IPS DF 19.7 (cell line): Measurements from ENCODE around the gene TSPAN5.

Experiments
- DNase-seq: peaks from one replicate; pipeline ENCODE4 v3.0.0-alpha.2; 2013; ENCODE audit warnings: low read depth, low spot score

Gene TSPAN5

DNA sequence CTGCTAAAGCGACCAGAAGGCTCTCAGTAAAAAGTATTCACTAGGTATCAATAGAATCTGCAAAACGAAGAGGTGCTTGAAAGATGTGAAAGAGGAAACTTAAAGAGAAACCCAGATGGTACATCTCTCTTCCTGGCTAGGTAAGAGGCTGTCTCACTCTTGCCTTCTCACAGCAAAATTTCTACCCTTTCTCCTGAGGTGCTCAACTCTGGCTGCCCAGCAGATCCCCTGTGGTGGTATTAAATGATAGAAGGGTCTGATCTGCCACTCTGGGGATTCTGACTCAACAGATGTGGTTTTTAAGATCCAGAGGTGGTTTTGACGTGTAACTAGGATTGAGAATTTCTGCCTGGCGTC is 14.9 kb upstream of the TSPAN5 start:
- no peak for DNase-seq

DNA sequence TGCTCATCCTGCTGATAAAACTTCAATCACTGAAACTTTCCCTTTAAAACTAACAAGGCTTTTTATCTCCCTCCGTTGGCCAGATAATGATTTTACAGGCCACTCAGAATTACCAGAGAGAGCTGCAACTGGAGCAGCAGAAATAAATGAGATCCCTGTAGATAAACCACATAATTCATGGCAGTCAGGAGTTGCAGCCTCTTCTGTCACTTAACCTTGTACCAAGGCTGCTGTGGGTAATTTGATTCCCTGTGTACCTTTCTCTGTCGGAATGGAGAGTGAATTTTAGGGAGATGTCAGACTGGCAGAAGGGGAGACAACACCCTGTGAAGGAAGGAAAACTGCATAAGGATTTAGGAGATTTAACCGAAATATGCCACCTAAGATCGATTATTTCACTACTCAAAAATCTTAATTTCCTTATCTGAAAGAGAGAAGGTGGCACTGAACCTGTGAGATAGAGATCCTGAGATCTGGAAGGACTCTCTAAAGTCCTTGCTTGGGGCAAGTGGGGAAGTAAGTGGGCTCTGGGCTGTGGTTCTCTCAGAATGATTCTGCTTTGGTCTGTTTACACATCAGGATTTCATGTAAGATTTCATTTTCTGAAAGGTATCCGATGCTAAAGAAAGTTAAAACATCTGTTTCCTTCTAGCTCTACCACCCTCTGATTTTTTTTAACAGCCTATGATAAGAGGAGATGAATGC is 14.3 kb upstream of the TSPAN5 start:
- no peak for DNase-seq

DNA sequence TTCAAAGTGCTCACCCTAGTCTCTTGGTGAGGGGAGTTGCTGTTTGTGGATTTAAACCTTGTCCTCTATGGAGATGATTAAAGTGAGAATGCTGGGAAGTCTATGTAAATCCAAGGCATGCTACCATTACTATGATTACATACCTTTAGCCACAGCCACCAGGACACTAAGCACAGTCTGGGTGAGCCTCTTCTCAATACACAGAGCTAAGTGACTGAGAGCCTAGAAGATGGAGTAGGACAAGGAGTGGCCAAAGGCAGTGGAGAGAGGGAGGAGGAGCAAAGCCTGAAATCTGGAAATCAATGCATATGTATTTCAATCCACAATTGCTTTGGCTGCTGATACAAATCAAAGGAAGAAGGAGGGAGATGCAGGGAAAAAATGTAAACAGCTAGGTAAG is 12.7 kb upstream of the TSPAN5 start:
- no peak for DNase-seq

DNA sequence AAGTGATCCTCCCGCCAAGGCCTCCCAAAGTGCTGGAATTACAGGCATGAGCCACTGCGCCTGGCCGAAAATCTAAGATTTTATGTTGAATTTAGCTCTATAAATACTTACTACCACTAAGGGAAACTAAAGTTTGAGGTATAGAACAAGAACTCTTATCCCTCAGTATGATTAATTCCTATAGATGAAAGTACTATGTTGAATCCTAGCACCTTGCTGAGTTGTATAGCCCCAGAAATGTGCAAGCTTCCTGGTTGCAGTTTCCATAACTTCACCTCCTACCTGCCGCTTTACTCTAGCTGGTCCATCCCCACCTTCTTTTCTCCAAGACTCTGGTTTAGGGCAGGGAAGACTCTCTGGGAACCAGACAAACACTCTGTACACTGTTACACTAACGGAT is 11.8 kb upstream of the TSPAN5 start:
- no peak for DNase-seq

DNA sequence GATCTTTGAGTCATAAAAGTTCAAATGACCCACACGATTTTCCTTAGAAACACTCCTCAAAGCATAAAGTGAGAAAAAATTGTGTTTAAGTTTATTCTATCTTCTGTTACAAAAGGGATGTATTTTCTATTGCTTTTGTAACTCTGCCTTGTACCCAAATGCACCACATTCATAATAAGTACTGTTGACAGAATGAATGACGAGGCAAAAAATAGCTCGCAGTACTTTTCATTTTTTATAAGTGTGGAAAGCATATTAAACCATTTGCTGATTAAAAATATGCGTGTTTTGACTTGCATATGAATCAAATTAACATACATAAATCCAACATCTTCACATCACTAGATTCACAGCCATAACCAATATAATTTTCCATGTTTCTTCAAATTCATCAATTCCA is 11.2 kb upstream of the TSPAN5 start:
- DNase-seq: no peak

DNA sequence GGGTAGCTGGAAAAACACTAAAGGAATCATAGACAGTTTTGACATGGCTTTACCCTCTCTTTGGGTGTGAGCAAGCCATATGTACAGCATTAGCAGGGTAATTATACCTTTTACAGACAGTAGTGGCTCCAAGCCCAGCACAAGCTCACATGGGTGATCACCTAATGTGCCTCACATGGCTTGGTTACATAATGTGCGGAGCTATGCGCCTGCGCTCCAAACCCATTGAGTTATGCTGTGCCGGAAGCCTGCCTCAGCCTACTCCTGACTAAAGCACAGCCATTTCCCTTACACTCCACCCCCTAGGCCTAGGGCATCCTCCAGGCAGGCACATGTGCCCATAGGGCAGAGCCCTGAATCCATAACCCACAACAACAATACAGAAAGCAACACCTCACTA is 6.5 kb upstream of the TSPAN5 start:
- DNase-seq: no peak

DNA sequence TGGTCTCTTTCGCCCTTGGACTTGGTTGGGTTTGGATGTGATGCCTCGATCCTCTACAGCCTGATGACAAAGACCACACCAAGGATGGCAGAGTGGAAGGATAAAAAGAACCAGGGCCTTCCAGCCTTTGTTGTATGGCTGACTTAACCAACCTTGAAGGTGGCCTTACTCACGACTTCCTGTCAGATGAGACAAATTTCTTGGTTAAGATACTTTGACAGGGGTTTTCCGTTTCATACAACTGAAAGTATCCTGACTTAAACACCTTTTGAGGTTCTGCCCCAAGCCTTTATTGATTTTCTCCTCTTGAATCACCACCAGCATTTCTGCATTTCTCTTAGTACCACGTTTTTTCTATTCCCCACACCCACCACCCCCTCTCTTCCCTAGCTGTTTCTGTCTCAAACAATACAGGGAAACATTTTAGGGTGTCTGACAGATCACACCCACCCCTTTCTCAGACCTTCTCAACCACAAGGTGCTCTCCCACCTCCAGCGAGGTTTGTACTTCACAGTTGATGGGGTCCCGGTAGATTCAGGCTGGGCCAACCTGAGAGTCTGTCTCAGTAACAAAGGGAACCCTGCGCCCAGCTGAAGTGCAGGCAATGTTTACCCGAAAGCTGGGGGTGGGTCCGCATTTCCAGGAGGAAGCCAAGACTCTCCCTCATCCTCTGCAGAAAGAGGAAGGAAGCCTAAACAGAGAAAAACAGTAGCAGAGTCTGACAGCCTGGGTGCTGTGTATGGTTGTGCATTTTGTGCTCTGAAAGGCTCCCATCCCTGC is 5.0 kb upstream of the TSPAN5 start:
- DNase-seq: no peak

DNA sequence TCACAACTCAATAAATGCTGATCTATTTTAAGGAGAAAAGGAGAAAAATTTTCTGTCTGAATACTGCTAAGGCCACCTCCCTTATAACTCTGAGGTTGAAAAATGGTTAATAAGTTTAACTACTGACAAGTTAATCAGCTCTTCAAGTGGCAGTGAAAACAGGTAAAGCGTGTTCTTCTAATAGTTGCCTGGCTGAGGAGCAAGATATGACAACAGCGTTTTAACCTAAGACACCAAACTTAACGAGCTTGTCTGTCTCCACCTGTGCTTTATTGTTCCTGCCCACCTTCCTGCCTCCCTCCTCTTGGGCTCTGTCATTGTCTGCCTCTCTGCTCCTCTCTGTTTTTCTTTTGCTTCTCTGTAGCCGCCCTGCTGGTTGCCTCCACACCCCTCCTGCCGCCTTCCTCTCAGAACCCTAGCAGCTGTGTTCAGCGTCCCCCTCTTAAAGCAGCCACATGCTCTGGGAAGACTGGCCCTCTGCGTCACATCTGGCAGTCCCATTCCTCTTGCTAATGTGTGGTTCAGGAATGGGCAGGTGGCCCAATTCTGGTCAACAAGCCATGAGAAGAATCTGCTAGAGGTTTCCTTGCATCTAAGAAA is 4.3 kb upstream of the TSPAN5 start:
- DNase-seq: no peak

DNA sequence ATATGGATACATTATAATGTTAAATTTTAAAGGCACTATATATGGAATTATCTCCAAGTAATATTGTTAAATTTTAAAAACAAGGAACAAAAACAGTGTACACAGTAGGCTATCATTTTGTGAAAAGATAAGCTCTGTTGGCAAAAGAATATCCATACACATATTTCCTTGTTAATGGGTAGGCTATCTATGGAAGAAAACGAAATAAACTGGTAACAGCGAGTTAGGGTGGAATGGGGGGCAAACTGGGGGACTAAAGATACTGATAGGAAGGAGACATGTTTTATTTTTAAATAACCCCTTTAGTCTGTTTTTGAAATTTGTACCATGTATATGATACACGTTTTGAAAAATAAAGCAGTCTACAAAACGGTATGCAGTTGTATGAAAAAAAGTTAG is 3.6 kb upstream of the TSPAN5 start:
- DNase-seq: no peak

DNA sequence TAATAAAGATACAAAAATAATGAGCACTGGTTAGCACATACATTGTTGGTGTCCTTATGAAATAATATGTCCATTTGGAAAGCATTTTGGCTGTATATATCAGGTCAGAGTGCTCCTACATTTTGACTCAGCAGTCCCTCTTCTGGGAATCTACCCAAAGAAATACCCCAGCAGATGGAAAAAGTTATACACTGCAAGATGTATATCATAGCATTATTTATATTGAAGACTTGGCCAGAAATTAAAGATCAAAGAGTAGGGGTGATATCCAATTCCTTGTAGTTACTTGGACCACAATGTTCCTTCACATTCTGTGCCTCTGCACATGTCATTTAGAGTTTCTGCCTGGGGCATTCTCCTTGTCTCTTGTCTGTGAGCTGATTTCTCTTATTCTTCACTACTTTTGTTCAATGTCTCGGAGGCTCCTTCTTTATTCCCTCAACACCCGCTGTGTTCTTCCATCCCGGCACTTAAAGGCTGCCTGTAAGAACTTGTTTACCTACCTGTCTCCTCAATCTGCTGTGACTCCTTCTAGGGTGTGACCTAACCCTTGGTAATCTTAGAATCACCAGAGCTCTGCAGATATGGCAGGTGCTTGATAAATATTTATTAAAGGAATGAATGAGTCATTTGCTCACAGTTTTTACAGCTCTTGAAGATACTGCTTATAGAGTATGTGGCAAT is 3.1 kb upstream of the TSPAN5 start:
- DNase-seq: no peak

DNA sequence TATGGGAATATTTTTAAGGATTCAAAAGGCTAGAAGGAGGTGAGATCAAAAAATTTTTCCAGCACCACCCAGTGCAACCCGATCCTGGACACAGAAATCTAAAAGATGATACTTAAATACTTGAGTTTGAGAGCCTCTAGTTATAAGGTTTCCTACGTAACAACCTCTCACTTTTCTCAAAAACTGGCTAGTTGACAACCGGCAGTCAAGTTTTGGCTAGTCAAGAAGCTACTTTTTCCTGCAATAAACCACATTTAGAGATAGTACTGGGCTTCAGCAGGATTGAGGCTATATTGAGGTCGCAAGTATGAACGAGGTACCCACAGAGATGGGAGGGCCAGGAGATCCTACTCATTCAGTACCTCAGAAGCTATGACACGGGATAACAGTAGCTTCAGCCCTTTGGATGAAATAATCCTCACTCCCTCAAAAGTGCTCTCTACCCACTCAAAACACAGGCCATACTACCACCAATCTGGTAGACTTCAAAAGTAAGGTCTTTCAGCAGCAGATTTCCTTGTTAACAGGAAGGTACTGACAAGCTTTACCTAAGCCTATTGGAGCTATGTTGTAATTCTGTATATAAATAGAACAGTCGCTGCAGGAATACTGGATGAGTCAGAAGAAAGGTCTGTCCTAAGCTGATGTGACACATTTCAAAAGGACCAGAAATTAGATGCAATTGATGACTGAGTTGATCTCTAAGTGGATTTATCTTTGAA is 1.5 kb upstream of the TSPAN5 start:
- DNase-seq: no peak

DNA sequence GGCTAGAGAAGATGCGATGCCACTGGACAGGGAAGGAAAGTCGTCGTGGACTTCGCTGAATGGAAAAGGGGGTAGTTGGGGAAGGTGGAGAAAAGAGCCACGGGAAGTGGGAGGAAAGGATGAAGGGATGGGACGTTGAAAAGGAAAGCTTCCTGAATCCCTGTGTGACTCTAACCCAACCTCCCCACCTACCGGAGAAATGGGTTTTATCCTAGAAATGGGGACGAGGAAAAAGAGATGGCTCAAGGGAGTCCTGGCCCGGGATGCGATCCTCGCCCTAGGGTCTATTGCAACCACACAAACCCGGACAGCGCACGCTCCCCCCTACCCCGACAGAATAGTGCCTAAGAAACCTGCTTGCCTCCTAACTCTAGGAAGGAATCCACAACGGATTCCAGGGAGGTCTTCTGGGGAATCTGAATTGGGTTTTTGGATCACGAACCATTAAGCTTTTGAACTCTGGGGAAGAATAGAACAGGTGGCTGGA is 738 bp upstream of the TSPAN5 start:
- no peak for DNase-seq

DNA sequence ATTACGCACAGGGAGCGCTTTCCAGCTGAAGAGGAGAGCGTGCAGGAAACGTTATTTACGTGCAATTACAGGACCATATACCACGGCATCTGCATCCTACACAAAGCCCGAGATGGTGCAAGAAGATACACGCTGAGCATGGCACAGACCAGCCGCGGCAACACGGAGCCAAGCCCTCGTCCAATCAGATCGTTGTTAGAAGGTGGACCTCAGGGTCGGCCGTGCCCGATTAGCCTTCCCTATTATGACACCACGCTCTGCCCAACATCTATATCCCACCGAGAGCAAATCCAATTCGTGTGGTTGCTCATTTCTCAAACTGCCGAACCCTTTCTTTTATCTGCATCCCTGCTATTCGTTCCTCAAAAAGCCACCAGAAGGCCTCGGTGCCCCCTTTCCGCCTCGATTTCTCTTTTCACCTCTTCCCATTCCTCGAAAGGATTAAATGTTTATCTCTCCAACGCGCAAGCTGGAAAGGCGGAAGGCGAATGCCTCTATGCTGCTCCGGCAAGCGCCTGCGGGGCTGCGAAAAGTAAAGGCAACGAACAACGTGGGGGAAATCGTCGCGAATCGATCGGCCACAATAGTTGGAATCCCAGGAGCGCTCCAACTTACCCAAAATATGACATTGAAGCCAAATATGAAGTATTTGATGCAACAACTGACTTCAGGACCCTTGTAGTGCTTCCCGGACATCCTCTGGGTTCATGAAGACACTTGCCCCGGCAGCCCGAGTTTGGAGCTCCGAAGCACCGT is 702 bp downstream of the TSPAN5 start:
- no peak for DNase-seq

DNA sequence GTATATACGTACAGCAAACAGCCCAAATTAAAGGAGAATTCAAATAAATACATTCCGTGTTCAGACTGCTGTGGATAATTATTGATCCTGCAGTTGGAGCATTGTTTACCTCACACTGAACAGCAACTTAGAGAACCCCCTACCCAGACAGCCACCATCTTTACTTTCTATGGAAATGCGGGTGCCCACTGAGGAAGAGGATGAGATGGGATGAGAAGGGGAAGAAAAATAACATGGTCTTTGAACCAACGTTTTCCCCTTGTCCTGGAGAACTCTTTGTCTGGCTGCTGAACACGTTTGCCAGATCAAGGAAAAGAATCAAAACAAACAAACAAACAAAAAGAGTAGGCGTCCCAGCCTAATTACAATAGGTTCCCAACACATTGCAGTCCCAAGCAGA is 1.5 kb downstream of the TSPAN5 start:
- no peak for DNase-seq

DNA sequence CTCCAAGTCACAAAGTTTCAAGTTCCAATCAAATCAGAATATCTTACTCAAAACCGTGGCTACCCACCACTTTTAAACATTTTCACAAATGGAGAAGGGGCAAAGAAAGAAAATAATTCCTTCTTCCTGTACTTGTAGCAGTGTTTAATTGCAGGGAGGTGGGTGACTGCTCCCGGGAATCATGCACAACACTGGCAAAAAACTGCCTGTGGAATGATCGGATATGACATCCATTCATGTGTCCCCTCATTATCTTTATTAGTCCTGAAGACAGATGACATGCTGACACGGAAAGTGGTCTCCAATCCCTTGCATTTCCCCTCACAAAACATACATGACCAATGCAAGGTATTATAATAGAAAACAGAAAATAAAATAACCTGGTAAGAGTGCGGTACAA is 2.0 kb downstream of the TSPAN5 start:
- no peak for DNase-seq

DNA sequence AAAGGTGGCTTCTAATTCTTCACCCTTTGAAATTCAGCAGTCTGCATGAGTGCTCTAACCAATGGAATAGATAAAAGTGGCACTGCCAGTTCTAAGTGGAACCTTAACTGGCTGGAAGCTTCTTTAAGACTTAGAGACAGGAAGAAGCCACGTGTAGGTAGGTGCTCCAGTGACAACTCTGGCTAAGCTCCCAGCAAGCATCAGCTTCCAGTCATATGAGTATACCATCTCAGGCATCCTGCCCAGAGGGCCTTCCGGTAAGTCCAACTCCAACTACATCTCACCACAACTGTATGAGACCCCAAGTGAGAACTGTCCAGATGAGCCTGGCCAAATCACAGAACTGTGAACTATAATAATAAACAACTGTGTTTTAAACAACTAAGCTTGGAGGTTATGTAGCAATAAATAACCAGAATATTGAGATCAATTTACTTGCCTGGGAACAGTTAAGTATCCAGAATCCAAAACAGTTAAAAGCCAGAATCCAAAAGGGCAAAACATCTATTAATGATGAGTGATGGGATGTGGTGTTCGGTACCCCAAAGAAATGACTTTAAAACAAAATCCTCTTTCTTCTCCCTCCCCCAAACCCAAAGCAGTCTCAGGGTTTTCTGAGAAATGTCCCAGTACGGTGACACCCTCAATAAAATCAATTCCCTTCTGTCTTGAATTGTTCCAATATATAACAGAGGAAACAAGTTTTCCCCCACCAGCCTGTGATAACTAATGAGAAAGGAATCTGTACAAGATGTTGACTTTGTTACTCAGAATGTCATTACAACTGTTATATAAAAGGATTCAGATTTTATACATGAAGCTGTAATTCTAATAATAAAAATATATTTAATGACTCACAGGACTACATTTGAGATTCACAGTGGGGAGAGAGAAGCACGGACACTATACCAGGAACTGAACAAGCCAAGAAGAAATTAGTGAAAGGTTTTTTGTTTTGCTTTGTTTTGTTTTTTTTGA is 4.2 kb downstream of the TSPAN5 start:
- no peak for DNase-seq

DNA sequence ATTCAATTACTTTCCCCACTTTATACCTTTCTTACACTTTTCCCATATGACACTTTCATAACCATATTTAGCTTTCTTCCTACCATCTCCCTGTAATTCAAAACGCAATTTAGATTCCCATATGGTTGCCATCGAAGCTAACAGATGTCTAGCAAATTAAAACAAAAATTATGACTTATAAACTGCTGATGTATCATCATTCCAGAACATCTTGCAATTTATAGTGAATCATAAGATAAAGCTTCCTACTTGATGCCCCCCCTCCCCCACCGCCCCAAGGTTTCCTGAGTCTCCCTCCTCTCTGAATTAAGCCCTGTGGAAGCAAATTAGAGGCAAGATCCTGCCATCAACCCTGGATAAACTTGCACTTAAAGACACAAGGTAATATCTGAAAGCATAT is 5.4 kb downstream of the TSPAN5 start:
- DNase-seq: no peak

DNA sequence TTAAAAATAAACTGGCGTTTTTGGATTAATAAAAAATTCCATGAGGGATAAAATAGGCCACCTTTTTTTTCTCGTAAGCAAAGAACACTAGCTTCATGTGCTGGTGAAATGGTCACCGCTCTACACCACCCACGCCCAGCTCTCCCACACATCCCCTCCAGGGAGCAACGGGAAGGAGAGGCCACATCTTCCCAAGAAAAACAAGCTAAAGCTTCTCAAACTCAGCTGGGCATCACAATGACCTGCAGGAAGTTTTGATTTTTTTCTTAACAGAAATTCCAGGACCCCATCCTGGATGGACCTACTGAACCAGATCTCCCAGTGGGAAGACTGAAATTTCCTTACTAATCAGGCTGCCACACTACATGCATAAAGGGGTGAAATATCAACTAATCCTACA is 9.8 kb downstream of the TSPAN5 start:
- no peak for DNase-seq

DNA sequence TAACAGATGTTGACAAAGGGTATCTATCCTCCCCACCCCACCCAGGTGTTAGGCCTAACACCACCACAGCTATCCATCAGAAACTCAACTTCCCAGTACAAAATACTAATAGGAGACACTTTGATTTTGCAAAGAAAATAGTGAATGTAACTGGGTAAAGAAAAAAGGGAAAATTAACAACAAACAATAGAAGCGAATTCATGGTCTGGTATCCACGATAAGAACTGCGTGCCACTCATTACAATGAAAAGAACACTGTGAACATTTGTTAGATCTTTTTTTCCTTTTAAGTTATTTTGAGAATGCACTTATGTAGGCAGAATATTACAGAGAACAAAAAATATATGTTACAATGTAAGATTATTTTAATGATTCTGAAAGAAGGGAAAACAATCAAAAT is 12.0 kb downstream of the TSPAN5 start:
- no peak for DNase-seq

DNA sequence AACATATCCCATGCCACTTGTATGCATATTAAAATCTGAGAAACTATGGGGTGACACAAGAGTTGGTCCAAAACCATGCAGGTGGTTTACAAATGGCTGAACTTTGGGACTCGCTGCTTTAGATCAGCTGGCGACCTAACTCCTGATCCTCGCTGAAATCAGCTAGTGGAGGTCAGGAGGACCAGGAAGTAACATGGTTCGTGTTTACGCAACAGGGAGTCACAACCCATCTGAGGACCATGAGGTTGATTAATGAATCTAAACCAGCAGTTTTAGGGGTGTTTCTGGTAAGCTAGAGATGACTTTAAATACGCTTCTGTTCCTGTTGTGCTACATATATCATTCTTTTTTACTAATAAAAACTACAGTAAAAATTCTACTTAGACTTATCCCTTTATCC is 12.9 kb downstream of the TSPAN5 start:
- DNase-seq: no peak
